ENCODE results near the gene KLF12.

DNA sequence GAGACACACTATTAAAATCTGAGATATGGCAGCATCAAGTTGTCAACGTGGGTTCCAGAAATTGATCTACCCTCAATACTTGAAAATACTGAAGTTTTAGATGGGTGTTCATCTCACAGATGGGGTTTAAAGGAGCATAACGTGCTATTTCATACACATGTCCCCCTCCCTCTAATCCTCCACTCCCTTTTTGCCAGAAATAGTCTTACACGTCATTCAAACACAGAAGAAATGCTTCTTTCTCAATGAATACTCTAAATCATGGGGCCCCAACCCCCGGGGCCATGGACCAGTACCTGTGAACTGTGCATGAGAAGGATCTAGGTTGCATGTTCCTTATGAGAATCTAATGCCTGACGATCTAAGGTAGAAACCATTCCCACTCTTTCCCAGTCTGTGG, 19.6 kb downstream of the KLF12 start:
- TF ChIP-seq POLR2A (IDR thresholded peaks at IDR 0.05; ENCODE audit: low read depth, low read length) = no peak
- TF ChIP-seq TAF1 (IDR thresholded peaks at IDR 0.05; ENCODE audit: low read depth, low read length) = no peak
- no peak for TF ChIP-seq SPI1 (IDR thresholded peaks at IDR 0.05; ENCODE audit: low read depth, low read length)

Measured in GM12891 (cell line).